K562 (cell line): ENCODE data around the gene FGF14. TPM values are rescaled to one million over a fixed set of nuclear protein-coding genes. Genes with fewer than 3 reads are reported as not detected.

Source experiments
- ATAC-seq: fragments of 200-7000 bp; cut with Tn5 transposase; 3 replicates; pipeline ENCODE4 v1.9.1; 2020; ENCODE audit warnings: moderate library complexity
- BruUV-seq: library from RNA; stranded (reverse); fragments of 400-500 nt; replicated peaks from 2 replicates; lab custom pipeline; 2021; lab: Mats Ljungman, UMichigan
- CTCF ChIA-PET: fragments of 300-600 bp; formaldehyde crosslinking; extraction: SDS; loops from one replicate; lab custom pipeline; 2021; ENCODE audit warnings: low intra/inter-chr PET ratio; lab: Yijun Ruan, JAX
- POLR2A ChIA-PET: fragments of 300-600, 350-650 bp; sonication (Branson Sonifier 250); formaldehyde crosslinking; extraction: SDS; loops from one replicate; lab custom pipeline; 2021; ENCODE audit warnings: antibody characterized with exemption, inconsistent platforms; lab: Yijun Ruan, JAX
- DNase-seq, 4 experiments: peaks; one replicate each; pipeline versions ENCODE4 v3.0.0 to v3.0.0-alpha.2; 2011 to 2018; ENCODE audit warnings: low spot score in 3 of 4, mixed read lengths in 3 of 4; ENCODE audit errors: extremely low read depth in 1 of 4
- FAIRE-seq: peaks from 2 replicates; lab custom pipeline; 2011; peaks lifted over from hg19 to GRCh38; lab: Jason Lieb, UNC
- H2AFZ ChIP-seq: 2 replicates; pipeline ENCODE4 v1.6.0; 2011; ENCODE audit warnings: low read depth, low read length, control low read depth, inconsistent platforms
- H3K27ac ChIP-seq: fragments of 200-600 bp; 3 replicates; pipeline ENCODE4 v1.8.0; 2011; ENCODE audit warnings: low read depth, mild to moderate bottlenecking, control low read depth, inconsistent platforms, low read length, moderate library complexity, mixed read lengths; ENCODE audit errors: extremely low read depth
- H3K27me3 ChIP-seq, 2 experiments: fragments of 300-600 bp in 1 of 2; 2 replicates in 1 of 2; 3 replicates in 1 of 2; pipeline versions ENCODE4 v1.6.0 to v1.8.0; 2011; ENCODE audit warnings: inconsistent platforms in 2 of 2, low read length in 2 of 2, mild to moderate bottlenecking in 1 of 2, mixed read lengths in 1 of 2, moderate library complexity in 1 of 2; ENCODE audit not compliant: control insufficient read depth in 2 of 2, insufficient read depth in 2 of 2
- H3K36me3 ChIP-seq: fragments of 300-600 bp; 3 replicates; pipeline ENCODE4 v1.8.0; 2011; ENCODE audit warnings: mild to moderate bottlenecking, low read length, inconsistent platforms; ENCODE audit not compliant: control insufficient read depth, insufficient read depth
- H3K4me1 ChIP-seq, 2 experiments: fragments of 200-600 bp in 1 of 2; replicated peaks in 1 of 2; 2 replicates in 1 of 2; 3 replicates in 1 of 2; pipeline versions ENCODE4 v1.5.1 to v1.8.0; 2011; ENCODE audit warnings: inconsistent platforms in 2 of 2, low read length in 2 of 2, mild to moderate bottlenecking in 1 of 2, mixed read lengths in 1 of 2, moderate library complexity in 1 of 2; ENCODE audit not compliant: control insufficient read depth in 2 of 2, insufficient read depth in 2 of 2
- H3K4me2 ChIP-seq: 2 replicates; pipeline ENCODE4 v1.6.1; 2011; ENCODE audit warnings: low read length, control low read depth, inconsistent platforms, mixed read lengths; ENCODE audit not compliant: insufficient read depth
- H3K4me3 ChIP-seq: fragments of 200-600 bp; sonication (generic), shearing (Covaris generic); 2 replicates; pipeline ENCODE4 v1.5.1; 2016; ENCODE audit warnings: control low read depth, inconsistent platforms
- H3K79me2 ChIP-seq: fragments of 200-600 bp; 3 replicates; pipeline ENCODE4 v1.8.0; 2011; ENCODE audit warnings: low read length, inconsistent platforms; ENCODE audit not compliant: control insufficient read depth, insufficient read depth
- H3K9ac ChIP-seq, 2 experiments: 2 replicates each; pipeline versions ENCODE4 v1.6.0 to v1.6.1; 2011; ENCODE audit warnings: low read depth in 2 of 2, low read length in 2 of 2, control low read depth in 1 of 2, inconsistent platforms in 1 of 2, mild to moderate bottlenecking in 1 of 2, mixed read lengths in 1 of 2; ENCODE audit not compliant: insufficient read depth in 1 of 2
- H3K9me1 ChIP-seq: one replicate; pipeline ENCODE4 v1.6.0; 2011; ENCODE audit warnings: inconsistent platforms, mild to moderate bottlenecking, low read length, moderate library complexity; ENCODE audit not compliant: control insufficient read depth, insufficient read depth
- H3K9me3 ChIP-seq: replicated peaks from 2 replicates; pipeline ENCODE4 v1.5.1; 2011; ENCODE audit warnings: low read depth, low read length, inconsistent platforms; ENCODE audit not compliant: control insufficient read depth, insufficient read depth
- H4K20me1 ChIP-seq: replicated peaks from 2 replicates; pipeline ENCODE4 v1.6.1; 2011; ENCODE audit warnings: low read length, inconsistent platforms, mixed read lengths; ENCODE audit not compliant: control insufficient read depth, insufficient read depth
- DMBX1 ChIP-seq: fragments of 250-450 bp; sonication (Bioruptor Pico); IDR thresholded peaks from 2 replicates; pipeline ENCODE4 v1.8.0; 2022; ENCODE audit warnings: inconsistent platforms, mild to moderate bottlenecking, moderate library complexity, borderline replicate concordance
- HMBOX1 ChIP-seq: sonication (generic); IDR thresholded peaks from 2 replicates; pipeline ENCODE4 v1.6.1; 2016
- KLF13 ChIP-seq: fragments of 450-650 bp; IDR thresholded peaks from 2 replicates; pipeline ENCODE4 v1.6.1; 2016; ENCODE audit warnings: missing genetic modification characterization, low read depth, mild to moderate bottlenecking, missing compliant biosample characterization, moderate library complexity, borderline replicate concordance
- NR2C1 ChIP-seq, 2 experiments: fragments of 450-650 bp; IDR thresholded peaks; 2 replicates each; pipeline ENCODE4 v1.6.1; 2017; ENCODE audit warnings: mild to moderate bottlenecking in 2 of 2, antibody characterized with exemption in 1 of 2, inconsistent platforms in 1 of 2, missing compliant biosample characterization in 1 of 2, missing genetic modification characterization in 1 of 2
- RBM34 ChIP-seq: fragments of 200-400 bp; formaldehyde crosslinking; IDR thresholded peaks from 2 replicates; pipeline ENCODE4 v1.6.1; 2018; ENCODE audit warnings: low read length, borderline replicate concordance; ENCODE audit not compliant: insufficient read depth
- RCOR1 ChIP-seq, 2 experiments: IDR thresholded peaks; 2 replicates each; pipeline ENCODE4 v1.6.1; 2012; ENCODE audit warnings: low read depth in 2 of 2, low read length in 2 of 2, borderline replicate concordance in 1 of 2, improper control_type of control experiment in 1 of 2
- SIX5 ChIP-seq, 2 experiments: IDR thresholded peaks; 2 replicates each; pipeline ENCODE4 v1.6.1; 2011; ENCODE audit warnings: low read length in 2 of 2, borderline replicate concordance in 1 of 2, low read depth in 1 of 2, mild to moderate bottlenecking in 1 of 2, moderate library complexity in 1 of 2; ENCODE audit not compliant: insufficient read depth in 1 of 2
- TARDBP ChIP-seq: fragments of 450-650 bp; IDR thresholded peaks from 2 replicates; pipeline ENCODE4 v1.6.1; 2016
- U2AF1 ChIP-seq: fragments of 200-400 bp; formaldehyde crosslinking; optimal IDR thresholded peaks from 2 replicates; pipeline ENCODE3; 2017; ENCODE audit warnings: mild to moderate bottlenecking, low read depth, low read length, moderate library complexity
- ZBTB8A ChIP-seq: fragments of 450-650 bp; IDR thresholded peaks from 2 replicates; pipeline ENCODE4 v1.6.1; 2018; ENCODE audit warnings: mild to moderate bottlenecking, moderate library complexity; ENCODE audit not compliant: partially characterized antibody
- ZNF830 ChIP-seq: fragments of 250-450 bp; sonication (Bioruptor Pico); IDR thresholded peaks from 2 replicates; pipeline ENCODE4 v1.5.0; 2021; ENCODE audit warnings: mild to moderate bottlenecking
- WGBS: fragments of 100-300 bp; shearing (Covaris generic); methylation state at CpG from one replicate; pipeline ENCODE4 v1.1.6; 2016; ENCODE audit warnings: low coverage, mixed read lengths; ENCODE audit not compliant: insufficient coverage; ENCODE audit errors: missing lambda C conversion rate; 5-methylcytosine and 5-hydroxymethylcytosine counted together
- in situ Hi-C: fragments of 300-500 bp; cut with MboI; formaldehyde crosslinking; loops from 4 replicates; pipeline ENCODE4 v1.15.0; 2018; ENCODE audit warnings: inconsistent platforms, mixed read lengths
- intact Hi-C: fragments of 100-400 bp; cut with micrococcal nuclease; formaldehyde crosslinking; loops from 2 replicates; pipeline ENCODE4 v1.14.2; 2022
- polyA plus RNA-seq, 8 experiments: library from polyadenylated mRNA; depleted of rRNA in 4 of 8; stranded (reverse) in 5 of 8; unstranded in 3 of 8; fragments of >200 nt; fragmentation: Nextera tagmentation in 2 of 8; fragmentation: Illumina TruSeq in 1 of 8; extraction: Ambion mirVana in 2 of 8; extraction: Trizol in 1 of 8; gene quantifications; 2 replicates each; pipeline versions ENCODE4 v1.2.1 to v1.2.3, GENCODE V29; 2011 to 2014; ENCODE audit warnings: inconsistent platforms in 1 of 8, missing spikeins in 1 of 8
- total RNA-seq, 7 experiments: library from RNA; depleted of rRNA in 6 of 7; stranded (reverse); fragments of >200 nt in 6 of 7; fragmentation: Illumina TruSeq in 2 of 7; extraction: Trizol in 2 of 7; gene quantifications; 2 replicates each; pipeline versions ENCODE4 v1.2.1 to v1.2.3, GENCODE V29; 2011 to 2021; ENCODE audit warnings: low replicate concordance in 1 of 7
- TF ChIP-seq, protein P1 (sequence below): fragments of 250-450 bp; sonication (Bioruptor Pico); IDR thresholded peaks from 2 replicates; pipeline ENCODE4 v1.5.0; 2021
- TF ChIP-seq, protein P2 (sequence below): conservative IDR thresholded peaks from 2 replicates; pipeline ENCODE4 v1.6.1; 2011; ENCODE audit warnings: low read depth, mild to moderate bottlenecking, low read length; ENCODE audit not compliant: control insufficient read depth

The FGF14 gene
- total and polyA plus RNA-seq, 9 of the 15 experiments (the other 6 are each of a cell fraction or from before 2014, with no cell fraction given), result not detected

DNA sequence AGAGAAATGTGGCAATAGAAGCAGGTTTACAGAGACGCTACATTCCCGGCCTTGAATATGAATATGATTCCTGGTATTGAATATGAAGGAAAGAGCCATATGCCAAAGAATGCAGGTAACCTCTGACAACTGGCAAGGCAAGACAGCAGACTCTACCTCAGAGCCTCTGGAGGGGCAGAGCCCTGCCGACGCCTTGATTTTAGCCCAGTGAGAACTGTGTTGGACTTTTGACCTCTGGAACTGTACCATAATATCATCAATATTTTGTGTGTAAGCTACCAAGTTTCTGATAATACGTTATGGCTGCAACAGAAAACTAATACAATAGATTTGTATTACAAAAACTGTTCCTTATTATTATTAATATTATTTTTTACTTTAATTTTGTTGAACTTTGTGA, 219.7 kb downstream of the FGF14 start:
- BruUV-seq, result no TSS peak
- Histone ChIP-seq H3K9me1 (no peaks in the 10 kb centered on the region), H3K9ac (no peak overlapping the region), H3K79me2 (no peaks in the 10 kb centered on the region), H3K36me3 (no peaks in the 10 kb centered on the region), H3K27ac (no peak overlapping the region), H3K27me3 (no peaks in the 10 kb centered on the region), H3K9me3 (no peaks in the 10 kb centered on the region), H3K4me2 (no peak overlapping the region), H4K20me1 (no peaks in the 10 kb centered on the region), H3K4me1 (no peaks in the 10 kb centered on the region), H3K4me3 (no peak overlapping the region), H2AFZ (no peak overlapping the region)
- POLR2A ChIA-PET, result no interaction called here
- in situ Hi-C loops (no loop called here), intact Hi-C loops (no loop called here)
- DNase-seq (no peak), FAIRE-seq (no peak), ATAC-seq (no peak)
- WGBS, result 0% methylated on average over 4 of the region's 5 CpGs
- TF ChIP-seq DMBX1 (CRISPR knock-in tag) (no peak), RBM34 (no peak), TARDBP (no peak), ZNF830 (CRISPR knock-in tag) (no peak), KLF13 (tag) (no peak), U2AF1 (no peak), RCOR1 (IDR thresholded peaks at IDR 0.05; ENCODE audit: borderline replicate concordance in 1 of 2, low read depth in 2 of 2, low read length in 2 of 2) (no peak), NR2C1 (IDR thresholded peaks at IDR 0.05) (no peak), NR2C1 (tag; IDR thresholded peaks at IDR 0.05) (no peak), ZBTB8A (no peak), HMBOX1 (no peak), SIX5 (IDR thresholded peaks at IDR 0.05; ENCODE audit: borderline replicate concordance in 1 of 2, insufficient read depth in 1 of 2, low read depth in 1 of 2, low read length in 2 of 2) (no peak)
- TF ChIP-seq, protein P1, sequence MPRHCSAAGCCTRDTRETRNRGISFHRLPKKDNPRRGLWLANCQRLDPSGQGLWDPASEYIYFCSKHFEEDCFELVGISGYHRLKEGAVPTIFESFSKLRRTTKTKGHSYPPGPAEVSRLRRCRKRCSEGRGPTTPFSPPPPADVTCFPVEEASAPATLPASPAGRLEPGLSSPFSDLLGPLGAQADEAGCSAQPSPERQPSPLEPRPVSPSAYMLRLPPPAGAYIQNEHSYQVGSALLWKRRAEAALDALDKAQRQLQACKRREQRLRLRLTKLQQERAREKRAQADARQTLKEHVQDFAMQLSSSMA, result no peak
- TF ChIP-seq, protein P2, sequence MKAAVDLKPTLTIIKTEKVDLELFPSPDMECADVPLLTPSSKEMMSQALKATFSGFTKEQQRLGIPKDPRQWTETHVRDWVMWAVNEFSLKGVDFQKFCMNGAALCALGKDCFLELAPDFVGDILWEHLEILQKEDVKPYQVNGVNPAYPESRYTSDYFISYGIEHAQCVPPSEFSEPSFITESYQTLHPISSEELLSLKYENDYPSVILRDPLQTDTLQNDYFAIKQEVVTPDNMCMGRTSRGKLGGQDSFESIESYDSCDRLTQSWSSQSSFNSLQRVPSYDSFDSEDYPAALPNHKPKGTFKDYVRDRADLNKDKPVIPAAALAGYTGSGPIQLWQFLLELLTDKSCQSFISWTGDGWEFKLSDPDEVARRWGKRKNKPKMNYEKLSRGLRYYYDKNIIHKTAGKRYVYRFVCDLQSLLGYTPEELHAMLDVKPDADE, result no peak
- CTCF ChIA-PET, result no interaction called here
